Activated CD8-positive, alpha-beta memory T cell treated with anti-CD3 and anti-CD28 coated beads, Interleukin-2, amount 50 U/mL, for 24 hours (primary cell): ENCODE data around the gene RAD23B.

ENCODE experiments used
- DNase-seq: peaks from one replicate; pipeline ENCODE4 v3.0.0-alpha.2; 2020; ENCODE audit errors: extremely low read depth

Gene RAD23B

DNA sequence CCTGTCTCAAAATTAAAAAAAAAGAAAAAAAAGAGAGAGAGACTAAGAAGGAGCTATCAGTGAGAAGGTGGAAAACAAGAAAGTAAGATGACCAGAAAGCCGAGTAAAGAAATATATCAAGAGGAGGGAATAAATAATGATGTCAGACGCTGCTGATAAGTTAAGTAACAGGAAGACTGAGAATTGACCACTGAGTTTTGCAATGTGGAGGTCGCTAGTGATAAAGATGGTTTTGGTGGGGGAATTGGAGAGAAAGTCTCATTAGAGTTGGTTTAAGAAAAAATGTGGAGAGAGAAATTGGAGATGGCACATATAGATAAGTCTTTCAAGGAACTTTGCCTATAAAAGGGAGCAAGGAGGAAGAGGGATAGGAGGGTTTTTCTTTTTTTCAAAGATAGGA, 91.9 kb downstream of the RAD23B start:
- DNase-seq = no peak

DNA sequence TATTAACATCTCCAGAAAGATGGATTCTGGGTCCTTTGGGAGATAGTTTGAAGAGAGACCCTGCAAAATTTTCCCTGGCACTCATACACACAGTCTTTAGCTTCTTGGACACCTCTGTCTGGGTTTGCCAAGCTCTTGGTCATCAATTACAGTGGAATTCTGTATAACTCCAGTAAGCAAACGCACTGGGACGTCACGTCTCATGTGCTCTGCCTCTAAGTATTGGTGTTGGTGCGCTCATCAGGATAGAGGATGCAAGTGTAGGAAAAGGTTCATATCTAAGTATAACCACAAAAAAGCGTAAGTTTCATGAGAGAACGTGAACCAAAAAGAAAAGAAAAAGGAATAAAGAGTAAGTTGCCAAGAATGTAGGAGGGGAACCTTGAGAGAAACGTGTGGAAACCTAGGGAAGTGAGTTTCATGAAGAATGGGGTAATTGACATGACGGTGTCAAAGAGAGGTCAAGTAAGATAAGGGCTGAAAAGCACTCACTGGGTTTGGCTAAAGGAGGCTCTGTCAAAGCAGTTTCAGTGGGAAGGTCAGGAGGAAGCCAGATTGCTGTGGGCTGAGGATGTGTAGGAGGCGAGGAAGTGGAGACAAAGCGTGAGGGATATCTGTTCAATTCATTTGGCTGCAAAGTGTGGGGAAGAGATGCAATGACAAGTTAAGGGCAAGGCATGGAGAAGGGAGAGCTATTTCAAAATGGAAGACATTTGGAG, 92.7 kb downstream of the RAD23B start:
- no peak for DNase-seq

DNA sequence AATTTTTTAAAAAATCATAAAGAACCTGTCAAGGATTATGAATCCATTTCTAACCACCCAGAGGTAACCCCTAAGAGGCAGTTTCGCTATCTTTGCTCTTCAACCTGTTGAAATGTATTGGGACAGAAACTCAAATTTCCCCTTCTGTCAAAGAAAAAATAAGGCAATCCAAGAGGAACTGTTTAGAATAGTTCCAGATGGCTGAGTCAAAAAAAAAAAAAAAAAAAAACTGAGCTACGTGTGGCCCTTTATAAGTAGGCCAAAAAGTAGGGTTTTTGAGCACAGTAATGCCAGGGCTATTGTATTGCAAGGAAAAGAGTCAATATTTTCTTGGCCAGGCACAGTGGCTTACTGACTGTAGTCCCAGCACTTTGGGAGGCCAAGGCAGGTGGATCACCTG, 94.9 kb downstream of the RAD23B start:
- no peak for DNase-seq
